NCI-H2171 treated with DMSO at 0.1 percent for 48 hours (cell line): ENCODE measurements around the gene LTBP1.
"Not testable (repeated sequence)": the region's sequence is repeated elsewhere in the genome, so short reads cannot be mapped to it uniquely, and the experiment has no call there.

Experiments used
- DNase-seq: peaks from one replicate; lab custom pipeline; 2025; lab: John Stamatoyannopoulos, UW

LTBP1 gene

GRCh38 chr2:33042819-33043218, 96.1 kb downstream of the LTBP1 start:
- no peak for DNase-seq

- peak; percentile 83 for DNase-seq
Observed at GRCh38 chr2:33047939-33048338, 101.2 kb downstream of the LTBP1 start.

- no peak for DNase-seq
Observed at GRCh38 chr2:33051586-33052360, 105.0 kb downstream of the LTBP1 start.

DNA sequence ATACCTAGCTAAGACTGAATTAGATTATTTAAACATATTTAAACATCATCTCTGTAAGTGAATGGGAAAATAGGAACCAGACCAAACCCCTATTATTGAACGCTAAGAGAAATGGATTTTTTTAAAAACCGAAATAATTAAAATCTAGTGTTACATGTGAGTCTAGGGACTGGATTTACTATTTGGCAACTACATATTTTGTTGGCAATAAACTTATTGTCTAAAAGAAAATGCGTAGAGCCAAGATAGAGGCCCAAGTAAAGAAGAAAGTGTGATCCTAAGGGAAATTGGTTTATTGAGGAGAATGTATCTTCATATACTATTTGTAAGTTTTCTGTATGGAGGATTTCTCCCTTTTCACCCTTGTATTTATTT, 105.6 kb downstream of the LTBP1 start:
- DNase-seq, result no peak

- DNase-seq, result not testable (repeated sequence)
Observed at GRCh38 chr2:33052795-33053194, 106.0 kb downstream of the LTBP1 start.

- no peak for DNase-seq
Observed at GRCh38 chr2:33056170-33056569, 109.4 kb downstream of the LTBP1 start.

DNA sequence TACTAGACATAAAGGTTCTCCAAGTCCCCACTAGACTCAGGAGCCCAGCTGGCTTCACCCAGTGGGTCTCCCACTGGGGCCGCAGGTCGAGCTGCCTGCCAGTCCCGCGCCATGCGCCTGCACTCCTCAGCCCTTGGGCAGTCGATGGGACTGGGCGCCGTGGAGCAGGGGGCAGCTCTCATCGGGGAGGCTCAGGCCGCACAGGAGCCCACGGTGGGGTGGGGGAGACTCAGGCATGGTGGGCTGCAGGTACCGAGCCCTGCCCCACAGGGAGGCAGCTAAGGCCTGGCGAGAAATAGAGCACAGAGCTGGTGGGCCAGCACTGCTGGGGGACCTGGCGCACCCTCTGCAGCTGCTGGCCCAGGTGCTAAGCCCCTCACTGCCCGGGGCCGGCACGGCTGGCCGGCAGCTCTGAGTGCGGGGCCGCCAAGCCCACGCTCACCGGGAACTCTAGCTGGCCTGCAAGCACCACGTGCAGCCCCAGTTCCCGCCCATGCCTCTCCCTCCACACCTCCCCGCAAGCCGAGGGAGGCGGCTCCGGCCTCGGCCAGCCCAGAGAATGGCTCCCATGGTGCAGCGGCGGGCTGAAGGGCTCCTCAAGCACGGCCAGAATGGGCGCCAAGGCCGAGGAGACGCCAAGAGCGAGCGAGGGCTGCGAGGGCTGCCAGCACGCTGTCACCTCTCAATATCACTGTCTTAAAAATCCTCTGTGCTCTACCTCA, 110.7 kb downstream of the LTBP1 start:
- not testable (repeated sequence) for DNase-seq

DNA sequence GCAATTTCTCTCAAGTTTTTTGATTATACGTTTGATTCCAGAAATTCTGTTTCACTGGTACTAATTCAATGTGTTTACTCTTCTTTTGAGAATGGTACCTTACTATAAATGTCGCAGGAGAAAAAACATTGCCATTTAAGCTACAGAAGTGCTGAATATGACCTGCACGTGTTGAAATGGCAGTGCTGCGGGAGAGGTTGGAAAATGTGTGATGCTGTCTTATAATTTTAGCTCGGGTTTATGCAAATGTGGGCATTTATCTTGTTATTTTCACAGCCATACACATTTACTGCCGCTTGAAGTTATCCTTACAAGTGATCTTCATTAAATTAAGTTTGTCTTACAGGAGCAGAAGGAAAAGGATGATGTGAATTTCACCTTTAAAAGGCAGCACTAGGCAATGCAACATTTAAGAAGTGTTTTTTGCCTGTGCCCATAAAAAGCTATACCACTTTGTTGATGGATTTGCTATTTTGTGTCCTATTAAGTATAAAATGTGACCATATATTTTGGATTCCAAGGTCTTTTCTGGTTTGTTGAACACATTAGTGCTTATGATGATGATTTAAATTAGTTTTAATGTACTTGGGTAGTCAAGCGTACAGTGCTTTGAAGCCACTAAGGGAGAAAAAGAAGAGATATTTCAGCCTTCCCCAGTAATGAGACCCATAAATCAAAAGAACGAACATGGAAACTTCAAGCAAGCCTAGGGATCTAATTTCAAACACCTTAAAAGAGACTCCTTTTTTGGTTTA, 112.1 kb downstream of the LTBP1 start:
- DNase-seq, result peak; percentile 67

- no peak for DNase-seq
Observed at GRCh38 chr2:33059471-33060156, 112.9 kb downstream of the LTBP1 start.

DNA sequence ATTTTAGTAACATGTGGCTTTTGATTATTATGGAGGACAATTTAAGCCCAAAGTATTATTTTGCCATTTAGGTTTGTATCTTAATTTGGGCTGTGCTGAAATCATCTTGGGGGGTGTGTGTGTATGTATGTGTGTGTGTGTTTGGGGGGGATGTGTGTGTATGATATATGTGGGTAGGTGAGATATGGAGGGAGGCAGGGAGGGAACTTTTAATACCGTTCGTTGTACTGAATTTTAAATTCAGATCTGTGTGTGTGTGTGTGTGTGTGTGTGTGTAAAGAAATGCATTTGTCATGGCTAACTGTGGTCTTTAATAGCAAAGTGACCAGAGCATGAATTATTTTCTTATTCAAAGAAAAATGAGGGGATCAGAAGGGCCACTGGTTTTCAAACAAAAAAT, 113.7 kb downstream of the LTBP1 start:
- DNase-seq, result no peak

DNA sequence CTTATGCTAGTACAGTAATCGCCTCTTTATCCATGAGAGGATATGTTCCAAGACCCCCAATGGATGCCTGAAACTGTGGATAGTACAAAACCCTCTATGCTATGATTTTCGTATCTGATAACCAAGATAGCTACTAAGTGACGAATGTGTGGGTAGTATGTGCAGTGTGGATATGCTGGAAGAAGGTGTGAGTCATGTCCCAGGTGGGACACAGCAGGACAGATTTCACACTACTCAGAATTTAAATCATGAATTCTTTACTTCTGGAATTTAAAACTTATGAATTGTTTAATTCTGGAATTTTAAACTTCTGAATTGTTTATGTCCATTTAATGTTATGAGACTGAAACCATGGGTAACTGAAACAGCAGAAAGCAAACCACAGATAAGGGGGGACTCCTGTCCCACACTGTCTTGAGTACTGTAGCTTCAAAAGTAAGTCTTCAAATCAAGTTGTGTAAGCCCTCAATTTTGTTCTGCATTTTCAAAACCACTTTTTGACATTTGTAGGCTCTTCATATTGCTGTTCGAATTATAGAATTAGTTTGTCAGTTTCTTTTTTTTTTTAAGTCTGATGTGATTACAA, 116.0 kb downstream of the LTBP1 start:
- no peak for DNase-seq

DNA sequence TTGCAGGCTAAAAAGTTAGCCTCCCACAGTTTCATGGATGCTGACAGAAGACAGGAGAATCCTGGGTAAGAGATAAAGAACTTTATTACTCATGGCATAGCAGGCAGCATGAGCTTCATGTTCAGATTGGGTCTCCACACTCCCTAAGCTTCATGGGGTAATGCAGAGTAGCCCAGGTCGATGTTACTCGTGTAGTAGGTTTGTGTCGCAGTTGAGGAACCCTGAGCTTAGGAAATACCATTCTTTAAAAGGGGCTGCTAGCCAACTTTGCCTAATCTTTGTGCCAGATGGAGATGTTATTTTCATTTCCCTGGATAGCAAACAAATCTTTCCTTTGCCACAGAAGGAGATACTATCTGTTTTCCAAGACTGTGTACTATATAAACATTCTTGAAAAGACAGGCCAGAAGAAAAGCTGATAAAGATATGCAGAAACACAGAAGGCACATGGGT, 117.6 kb downstream of the LTBP1 start:
- DNase-seq, result no peak

DNA sequence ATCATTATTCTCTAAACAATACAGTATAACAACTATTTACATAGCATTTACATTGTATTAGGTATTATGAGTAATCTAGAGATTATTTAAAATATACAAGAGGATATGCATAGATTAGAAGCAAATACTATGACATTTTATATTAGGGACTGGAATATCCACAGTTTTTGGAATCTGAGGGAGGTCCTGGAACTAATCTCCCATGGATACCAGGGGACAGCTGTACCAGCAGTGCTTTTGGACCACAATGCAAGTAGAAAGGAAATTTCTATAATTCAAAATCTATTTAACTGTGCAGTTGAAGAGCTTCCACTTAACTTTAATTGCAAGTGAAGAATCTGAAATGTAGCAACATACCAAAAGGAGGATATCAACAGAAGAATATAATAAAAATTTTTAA, 120.8 kb downstream of the LTBP1 start:
- DNase-seq, result no peak

GRCh38 chr2:33068261-33068660, 121.5 kb downstream of the LTBP1 start:
- DNase-seq, result no peak

DNA sequence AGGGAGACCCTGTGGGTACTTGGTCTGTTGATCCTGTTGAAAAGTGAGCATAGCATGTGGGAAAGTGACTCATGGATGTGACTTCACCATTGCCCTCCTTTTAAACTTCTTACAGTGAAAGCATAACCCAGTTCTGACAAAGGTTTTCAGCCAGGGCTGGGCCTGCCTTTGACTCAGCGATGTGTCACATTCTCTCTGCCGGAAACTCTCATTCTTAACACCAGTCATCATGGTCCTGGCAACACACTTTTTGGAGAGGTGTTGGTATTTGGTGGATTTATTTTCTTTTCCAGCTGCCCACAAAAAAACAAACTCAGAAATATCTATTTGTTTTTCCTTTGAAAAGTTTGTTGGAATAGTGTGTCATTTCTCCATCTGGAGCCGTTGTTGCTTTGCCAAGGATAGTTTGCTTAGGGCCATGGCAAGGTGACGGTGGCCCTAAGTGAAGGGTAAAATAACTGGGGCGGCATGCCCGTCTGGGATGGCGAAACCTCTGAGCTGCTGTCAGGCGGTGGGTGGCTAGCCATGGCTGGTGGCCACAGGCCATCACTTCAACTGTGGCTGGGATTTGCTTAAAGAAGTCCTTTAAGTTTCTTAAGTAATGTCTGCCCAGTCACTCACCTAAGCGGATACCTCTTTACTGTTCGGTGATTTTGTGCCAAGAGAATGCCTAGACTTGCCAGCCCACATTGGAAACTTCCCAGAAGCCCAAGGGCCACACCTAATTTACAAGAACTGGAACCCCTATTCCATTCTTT, 123.3 kb downstream of the LTBP1 start:
- DNase-seq, result no peak

- no peak for DNase-seq
Observed at GRCh38 chr2:33071591-33071990, 124.8 kb downstream of the LTBP1 start.

DNA sequence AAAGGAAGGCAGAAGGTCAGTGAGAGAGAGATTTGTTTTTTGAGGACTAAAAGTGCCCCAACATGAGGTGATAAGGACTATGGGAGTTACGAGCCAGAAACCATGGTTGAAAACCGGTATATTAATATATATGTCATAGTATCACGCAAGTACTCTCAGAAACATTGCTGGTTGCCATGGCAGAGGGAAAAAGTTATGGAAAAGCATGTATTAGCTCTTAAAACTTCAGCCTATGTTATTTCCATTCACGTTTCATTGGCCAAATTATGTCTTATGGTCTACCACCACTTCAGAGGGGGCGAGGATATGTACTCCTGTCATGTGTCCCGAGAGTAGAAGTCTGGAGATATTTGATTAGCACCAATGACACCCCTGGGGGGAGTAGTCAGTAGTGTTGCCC, 125.9 kb downstream of the LTBP1 start:
- DNase-seq, result no peak

GRCh38 chr2:33073018-33073417, 126.3 kb downstream of the LTBP1 start:
- DNase-seq, result no peak

DNA sequence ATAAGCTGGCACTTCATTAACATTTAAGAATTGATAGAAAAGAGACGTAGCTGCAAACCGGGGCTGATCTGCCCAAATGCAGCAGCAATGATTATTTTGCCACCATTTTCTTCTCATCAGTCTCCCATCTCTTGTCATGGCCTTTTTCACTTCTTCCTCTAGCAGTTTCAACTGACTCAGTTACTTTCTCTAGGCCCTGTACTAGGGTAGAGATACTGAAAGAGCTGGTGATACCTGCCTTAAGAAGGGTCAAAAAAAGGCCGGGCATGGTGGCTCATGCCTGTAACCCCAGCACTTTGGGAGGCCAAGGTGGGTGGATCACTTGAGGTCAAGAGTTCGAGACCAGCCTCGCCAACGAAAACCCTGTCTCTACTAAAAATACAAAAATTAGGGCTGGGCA, 127.4 kb downstream of the LTBP1 start:
- DNase-seq, result no peak

DNA sequence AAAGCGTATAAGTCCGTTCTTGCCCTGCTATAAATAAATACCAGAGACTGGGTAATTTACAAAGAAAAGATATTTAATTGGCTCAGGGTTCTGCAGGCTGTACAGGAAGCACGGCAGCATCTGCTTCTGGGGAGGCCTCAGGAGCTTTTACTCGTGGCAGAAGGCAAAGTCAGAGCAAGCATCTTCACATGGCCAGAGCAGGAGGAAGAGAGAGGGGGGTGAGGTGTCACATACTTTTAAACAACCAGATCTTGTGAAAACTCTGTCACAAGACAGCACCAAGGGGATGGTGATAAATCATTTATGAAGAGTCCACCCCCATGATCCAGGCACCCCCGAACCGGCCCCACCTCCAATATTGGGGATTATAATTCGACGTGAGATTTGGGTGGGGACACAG, 130.6 kb downstream of the LTBP1 start:
- DNase-seq, result no peak

DNA sequence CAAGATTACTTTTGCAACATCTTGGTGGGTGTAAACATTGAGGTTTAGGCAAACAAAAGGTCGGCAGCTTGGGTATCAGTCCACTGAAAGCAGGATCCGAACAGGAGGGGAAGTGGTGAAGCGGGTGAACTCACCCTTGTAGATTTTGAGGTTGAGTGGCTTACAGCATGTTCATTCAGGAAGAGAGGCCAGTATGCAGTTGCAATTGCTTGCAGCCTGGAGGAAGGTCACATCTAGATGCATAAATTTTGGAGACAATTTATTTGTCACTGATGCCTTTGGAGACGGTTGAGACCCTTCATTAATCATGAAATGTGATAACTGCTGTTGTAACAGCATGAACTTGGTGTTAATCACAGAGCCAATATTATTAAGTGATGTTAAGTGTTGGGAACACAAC, 131.1 kb downstream of the LTBP1 start:
- peak; percentile 62 for DNase-seq
